Adipose tissue (tissue), 3 donors: ENCODE measurements around the gene CLEC10A. TPM values are rescaled to one million over a fixed set of nuclear protein-coding genes. Genes with fewer than 3 reads are reported as not detected.
"Not testable (repeated sequence)": the region's sequence is repeated elsewhere in the genome, so short reads cannot be mapped to it uniquely, and the experiment has no call there.

ENCODE experiments used
- H3K27ac ChIP-seq: one replicate; pipeline ENCODE4 v1.5.1; 2013; ENCODE audit warnings: low read depth, low read length
- WGBS, 3 donors: extraction: QIAGEN DNeasy Blood & Tissue Kit; methylation state at CpG; one replicate each; pipeline ENCODE4 v1.1.7; 2013; 5-methylcytosine and 5-hydroxymethylcytosine counted together
- polyA plus RNA-seq, 3 donors: library from polyadenylated mRNA; stranded (reverse); fragments of 200-250 nt; gene quantifications; one replicate each; pipeline ENCODE4 v1.2.3, GENCODE V29; 2013
- donor health status: healthy with polysubstance abuse.
- donor health status: Bipolar disorder and iron deficiency.
- donor health status: healthy.

The CLEC10A gene
- polyA plus RNA-seq, 3 donors, result 1.3 to 16.1 (median 8.8) TPM

GRCh38 chr17:7046725-7047397 is 33.2 kb downstream of the CLEC10A start:
- 20 to 24% (median 24%) methylated on average over 26 of the region's 26 CpGs for WGBS, 3 donors
- H3K27ac ChIP-seq, result not testable (repeated sequence)

DNA sequence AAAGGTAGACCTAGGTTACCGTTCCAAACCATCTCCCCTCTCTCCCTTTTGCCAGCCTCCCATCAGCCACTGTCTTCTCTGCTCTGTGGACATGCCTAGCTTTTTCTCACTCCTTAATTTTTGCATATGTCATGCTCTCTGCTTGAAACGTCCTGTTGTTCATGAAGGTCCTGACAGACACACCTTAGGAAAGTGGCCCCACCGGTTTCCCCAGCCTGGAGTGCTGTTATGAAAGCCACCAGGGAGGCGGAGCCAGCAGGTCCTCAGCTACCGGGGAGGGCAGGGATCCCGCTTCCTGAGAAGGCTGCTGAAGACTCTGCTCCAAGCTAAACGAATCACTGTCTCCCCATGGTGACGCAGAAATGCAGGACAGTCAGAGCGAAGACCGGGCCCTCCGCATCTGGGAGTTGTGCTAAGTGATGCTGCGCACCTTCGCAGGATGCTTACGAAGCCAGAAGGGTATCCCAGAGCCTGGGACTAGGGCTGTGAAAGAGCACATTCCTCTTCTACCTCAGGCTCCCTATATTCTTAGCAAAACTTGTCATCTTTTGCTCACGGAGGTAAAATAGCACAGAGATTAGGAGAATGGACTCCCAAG is 33.8 kb downstream of the CLEC10A start:
- 12 to 17% (median 17%) methylated on average over 15 of the region's 15 CpGs for WGBS, 3 donors
- no peak overlapping the region for H3K27ac ChIP-seq

- 10 to 28% (median 23%) methylated on average over 4 to 5 of the region's 5 CpGs for WGBS, 3 donors
- H3K27ac ChIP-seq, result no peak overlapping the region
Measured at GRCh38 chr17:7045492-7046126, 34.4 kb downstream of the CLEC10A start.

GRCh38 chr17:7043497-7044198 is 36.4 kb downstream of the CLEC10A start, which contains the start of gene SLC16A11:
SLC16A11 (minus strand) TSS chr17:7044092; CDS start chr17:7043513, 579 bp downstream.
- no peak within 1 kb of the TSS for H3K27ac ChIP-seq
- WGBS, 3 donors, result 3 to 11% (median 4%) methylated on average over 44 to 58 of the region's 58 CpGs

DNA sequence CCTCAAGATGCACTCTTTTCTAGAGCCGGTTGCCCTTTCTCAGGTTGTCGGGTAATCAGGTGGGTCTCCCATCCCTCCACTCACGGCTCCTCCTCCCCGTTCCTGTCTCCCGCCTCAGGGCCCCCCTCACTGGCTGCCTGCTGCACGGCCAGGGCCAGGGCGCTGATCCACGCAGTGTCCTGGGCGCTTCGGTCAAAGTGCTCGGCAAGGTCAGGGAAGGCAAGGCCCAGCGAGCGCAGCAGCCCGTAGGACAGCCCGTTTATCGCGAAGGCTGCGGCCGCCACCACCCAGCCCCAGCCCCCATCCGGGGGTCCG is 36.9 kb downstream of the CLEC10A start:
- 1 to 13% (median 2%) methylated on average over 21 of the region's 21 CpGs for WGBS, 3 donors
- H3K27ac ChIP-seq, result no peak overlapping the region

DNA sequence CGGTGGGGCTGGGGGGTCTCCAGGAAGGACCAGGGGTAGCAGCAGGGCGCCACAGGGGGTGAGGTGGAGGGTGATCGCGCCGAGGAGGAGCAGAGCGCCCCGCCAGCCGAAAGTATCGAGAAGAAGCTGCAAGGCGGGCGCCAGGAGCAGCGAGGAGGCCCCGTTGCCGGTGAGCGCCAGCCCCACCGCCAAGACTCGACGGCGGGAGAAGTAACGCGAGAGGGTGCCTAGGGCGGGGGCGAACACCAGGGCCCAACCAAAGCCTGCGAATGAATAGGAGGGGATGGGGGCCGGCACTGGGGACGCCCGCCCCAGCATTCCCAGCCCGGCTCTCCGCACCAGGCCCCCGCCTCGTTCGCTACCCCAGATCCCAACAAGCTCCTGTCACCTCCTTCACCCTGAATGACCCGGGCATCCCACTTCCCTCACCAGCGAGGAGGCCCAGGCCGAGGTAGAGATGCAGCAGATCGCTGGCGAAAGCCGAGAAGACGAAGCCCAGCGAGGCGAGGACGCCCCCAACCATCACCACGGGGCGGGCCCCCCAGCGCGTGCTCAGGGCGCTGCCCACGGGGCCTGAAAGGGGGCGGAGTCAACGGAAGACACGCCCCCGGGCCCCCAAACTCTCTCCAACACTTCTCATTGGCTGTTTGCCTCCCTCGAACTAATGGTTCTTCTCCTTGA is 37.4 kb downstream of the CLEC10A start:
- no peak overlapping the region for H3K27ac ChIP-seq
- WGBS, 3 donors, result 10 to 23% (median 12%) methylated on average over 46 to 53 of the region's 53 CpGs

DNA sequence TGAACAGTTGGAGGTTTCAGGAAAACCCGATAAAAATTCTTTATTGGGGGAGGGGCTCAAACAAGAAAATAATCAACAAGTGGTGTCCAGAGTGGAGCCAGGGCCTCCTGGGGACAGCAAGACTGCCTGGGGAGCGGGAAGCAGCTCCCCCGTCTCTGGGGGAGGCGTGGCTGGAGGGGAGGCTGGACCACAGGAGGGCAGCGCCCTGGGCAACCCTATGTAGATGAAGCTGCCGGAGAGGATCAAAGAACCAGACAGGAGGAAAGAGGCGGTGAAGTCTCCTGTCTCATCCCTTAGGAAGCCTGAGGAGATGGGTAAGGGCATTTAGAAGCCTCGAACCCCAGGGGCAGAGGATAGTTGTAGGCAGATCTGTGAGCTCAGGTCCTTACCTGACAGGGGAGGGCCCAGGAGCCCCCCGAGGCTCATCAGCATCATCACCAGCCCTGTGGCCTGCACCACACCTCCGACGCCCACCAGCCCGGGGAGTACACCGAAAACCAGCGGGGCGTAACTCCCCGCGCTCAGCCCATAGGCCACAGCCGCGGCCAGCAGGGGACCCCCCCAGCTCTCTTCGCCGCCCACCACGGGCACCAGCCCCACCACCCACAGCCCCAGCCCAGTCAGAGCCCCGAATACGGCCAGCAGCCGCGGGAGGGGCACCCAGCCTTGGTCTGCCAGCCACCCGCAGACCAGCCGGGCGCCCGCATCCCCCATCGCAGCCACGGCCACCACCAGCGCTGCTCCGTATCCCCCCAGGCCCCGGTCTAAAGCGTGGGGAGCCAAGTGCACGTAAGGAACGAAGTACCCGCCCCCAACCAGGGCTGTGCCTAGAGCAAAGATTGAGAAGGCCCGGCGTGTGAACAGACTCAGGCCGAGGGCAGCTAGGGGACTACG is 38.2 kb downstream of the CLEC10A start:
- H3K27ac ChIP-seq, result no peak overlapping the region
- WGBS, 3 donors, result 42 to 53% (median 45%) methylated on average over 43 of the region's 43 CpGs

DNA sequence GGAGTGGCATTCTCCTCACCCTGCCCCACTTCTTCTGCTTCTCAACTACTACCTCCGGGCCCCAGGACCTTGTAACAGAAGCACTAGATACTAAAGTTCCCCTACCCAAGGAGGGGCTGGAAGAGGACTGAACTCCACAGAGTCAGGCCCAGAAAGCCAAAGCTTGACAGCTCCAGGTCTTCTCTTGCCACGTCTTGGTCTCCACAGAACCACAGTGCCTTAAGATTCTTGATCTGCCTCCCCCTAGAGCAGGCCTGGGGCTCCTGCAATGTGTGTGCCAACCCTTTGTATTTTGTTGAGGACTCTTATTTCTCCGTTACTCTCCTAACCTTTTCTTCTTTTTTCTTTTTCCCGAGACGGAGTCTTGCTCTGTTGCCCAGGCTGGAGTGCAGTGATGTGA is 40.2 kb downstream of the CLEC10A start:
- WGBS, 3 donors, result 90 to 97% (median 94%) methylated on average over 5 of the region's 5 CpGs
- H3K27ac ChIP-seq, result no peak overlapping the region

- H3K27ac ChIP-seq, result no peak overlapping the region
- 83 to 86% (median 85%) methylated on average over 19 of the region's 19 CpGs for WGBS, 3 donors
Measured at GRCh38 chr17:7038025-7038862, 41.8 kb downstream of the CLEC10A start.

- no peak within 1 kb of the TSS for H3K27ac ChIP-seq
- 0% methylated on average over 52 of the region's 52 CpGs for WGBS, 3 donors
Measured at GRCh38 chr17:7035591-7036368, 44.3 kb downstream of the CLEC10A start, which contains the start of gene SLC16A13. SLC16A13 (plus strand) TSS chr17:7036015; CDS start chr17:7036383, 368 bp downstream.

- H3K27ac ChIP-seq, result no peak overlapping the region
- WGBS, 3 donors, result 7 to 14% (median 11%) methylated on average over 7 of the region's 7 CpGs
Measured at GRCh38 chr17:7034955-7035590, 45.0 kb downstream of the CLEC10A start.

DNA sequence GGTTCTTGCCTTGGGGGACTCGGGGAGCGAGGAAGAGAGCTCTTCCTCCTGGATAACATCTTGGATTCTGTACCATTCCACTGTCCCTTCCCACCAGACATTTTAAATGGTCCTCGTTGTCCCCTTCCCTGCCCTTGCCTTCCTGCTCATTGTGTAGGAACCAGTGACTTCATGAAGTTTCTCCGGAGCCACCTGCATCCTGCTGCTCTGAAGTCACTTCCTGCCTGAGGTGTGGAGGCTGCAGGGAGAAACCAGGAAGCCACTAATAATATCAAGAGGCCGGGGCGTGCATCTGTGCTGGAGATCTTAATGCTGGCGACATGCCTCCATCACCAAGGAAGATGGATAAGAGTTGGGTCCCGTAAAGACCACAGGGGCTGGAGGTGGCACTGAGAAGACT is 50.4 kb downstream of the CLEC10A start:
- WGBS, 3 donors, result 49 to 77% (median 49%) methylated on average over 8 of the region's 8 CpGs
- H3K27ac ChIP-seq, result no peak overlapping the region

GRCh38 chr17:7029096-7029495 is 51.0 kb downstream of the CLEC10A start:
- H3K27ac ChIP-seq, result no peak overlapping the region
- WGBS, 3 donors, result 74 to 83% (median 82%) methylated on average over 3 of the region's 3 CpGs

DNA sequence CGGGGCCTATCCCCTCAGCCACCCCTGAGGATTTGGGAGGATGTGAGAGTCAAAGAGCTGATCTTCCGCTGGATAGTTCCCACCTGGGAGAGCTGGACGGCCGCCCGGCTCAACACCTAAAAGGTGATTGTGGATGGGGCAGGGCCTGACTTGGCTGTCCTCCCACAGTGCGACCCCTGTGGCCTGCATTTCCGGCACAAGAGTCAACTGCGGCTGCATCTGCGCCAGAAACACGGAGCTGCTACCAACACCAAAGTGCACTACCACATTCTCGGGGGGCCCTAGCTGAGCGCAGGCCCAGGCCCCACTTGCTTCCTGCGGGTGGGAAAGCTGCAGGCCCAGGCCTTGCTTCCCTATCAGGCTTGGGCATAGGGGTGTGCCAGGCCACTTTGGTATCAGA is 52.7 kb downstream of the CLEC10A start:
- WGBS, 3 donors, result 62 to 81% (median 72%) methylated on average over 13 of the region's 13 CpGs
- no peak overlapping the region for H3K27ac ChIP-seq

DNA sequence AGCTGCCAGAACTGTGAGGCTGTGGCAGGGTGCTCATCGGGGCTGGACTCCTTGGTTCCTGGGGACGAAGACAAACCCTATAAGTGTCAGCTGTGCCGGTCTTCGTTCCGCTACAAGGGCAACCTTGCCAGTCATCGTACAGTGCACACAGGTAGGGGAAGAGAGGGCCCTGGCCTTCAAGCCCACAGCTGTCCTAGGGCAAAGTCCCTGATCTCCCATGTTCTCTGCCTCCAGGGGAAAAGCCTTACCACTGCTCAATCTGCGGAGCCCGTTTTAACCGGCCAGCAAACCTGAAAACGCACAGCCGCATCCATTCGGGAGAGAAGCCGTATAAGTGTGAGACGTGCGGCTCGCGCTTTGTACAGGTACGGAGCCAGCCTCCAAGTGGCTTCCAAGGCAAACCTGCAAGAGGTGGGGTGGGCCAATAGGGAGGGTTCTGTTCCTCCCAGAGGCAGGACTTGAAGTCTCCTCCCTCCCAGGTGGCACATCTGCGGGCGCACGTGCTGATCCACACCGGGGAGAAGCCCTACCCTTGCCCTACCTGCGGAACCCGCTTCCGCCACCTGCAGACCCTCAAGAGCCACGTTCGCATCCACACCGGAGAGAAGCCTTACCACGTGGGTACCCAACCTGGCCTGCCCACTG is 53.5 kb downstream of the CLEC10A start:
- WGBS, 3 donors, result 82 to 85% (median 85%) methylated on average over 29 of the region's 29 CpGs
- H3K27ac ChIP-seq, result no peak overlapping the region
